ENCODE measurements around the gene FOXP1.

The FOXP1 gene

DNA sequence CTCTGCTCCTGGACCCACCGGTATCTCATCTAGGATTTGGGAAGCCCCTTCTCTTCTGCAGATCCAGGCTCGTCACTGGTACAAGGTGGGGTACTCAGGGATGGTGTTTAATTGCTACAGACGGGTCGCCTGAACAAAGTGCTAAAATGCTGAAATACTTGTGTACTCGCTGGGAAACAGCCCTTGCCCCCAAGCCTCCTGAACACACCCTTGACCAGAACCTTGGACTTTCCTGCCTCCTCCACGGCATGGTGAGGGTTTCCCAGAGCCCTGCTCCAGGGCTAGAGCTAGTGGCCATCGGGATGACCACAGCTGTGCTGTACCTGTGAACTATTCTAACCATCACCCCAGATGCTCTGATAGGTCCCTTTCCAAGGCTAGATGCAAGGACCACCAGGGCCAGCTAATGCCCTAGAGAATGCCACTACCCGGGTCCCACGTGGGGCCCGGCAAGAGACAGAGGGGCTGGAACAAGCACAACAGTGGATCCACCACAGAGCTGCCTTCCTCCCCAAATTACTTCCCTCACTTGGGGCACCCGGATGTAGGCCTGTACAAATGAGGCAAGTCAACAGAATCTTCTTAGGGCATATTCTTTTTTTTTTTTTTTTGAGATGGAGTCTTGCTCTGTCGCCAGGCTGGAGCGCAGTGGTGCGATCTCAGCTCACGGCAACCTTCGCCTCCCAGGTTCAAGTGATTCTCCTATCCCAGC is 267.3 kb downstream of the FOXP1 start:
- TF ChIP-seq, protein P1, sequence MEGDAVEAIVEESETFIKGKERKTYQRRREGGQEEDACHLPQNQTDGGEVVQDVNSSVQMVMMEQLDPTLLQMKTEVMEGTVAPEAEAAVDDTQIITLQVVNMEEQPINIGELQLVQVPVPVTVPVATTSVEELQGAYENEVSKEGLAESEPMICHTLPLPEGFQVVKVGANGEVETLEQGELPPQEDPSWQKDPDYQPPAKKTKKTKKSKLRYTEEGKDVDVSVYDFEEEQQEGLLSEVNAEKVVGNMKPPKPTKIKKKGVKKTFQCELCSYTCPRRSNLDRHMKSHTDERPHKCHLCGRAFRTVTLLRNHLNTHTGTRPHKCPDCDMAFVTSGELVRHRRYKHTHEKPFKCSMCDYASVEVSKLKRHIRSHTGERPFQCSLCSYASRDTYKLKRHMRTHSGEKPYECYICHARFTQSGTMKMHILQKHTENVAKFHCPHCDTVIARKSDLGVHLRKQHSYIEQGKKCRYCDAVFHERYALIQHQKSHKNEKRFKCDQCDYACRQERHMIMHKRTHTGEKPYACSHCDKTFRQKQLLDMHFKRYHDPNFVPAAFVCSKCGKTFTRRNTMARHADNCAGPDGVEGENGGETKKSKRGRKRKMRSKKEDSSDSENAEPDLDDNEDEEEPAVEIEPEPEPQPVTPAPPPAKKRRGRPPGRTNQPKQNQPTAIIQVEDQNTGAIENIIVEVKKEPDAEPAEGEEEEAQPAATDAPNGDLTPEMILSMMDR (IDR thresholded peaks at IDR 0.05; ENCODE audit: low read depth, low read length), result no peak
- H3K4me3 ChIP-seq (replicated peaks in 1 of 2; ENCODE audit: low read depth in 2 of 2, low read length in 2 of 2), result no peak overlapping the region
- no peak for DNase-seq (ENCODE audit: low read depth in 2 of 2)

DNA sequence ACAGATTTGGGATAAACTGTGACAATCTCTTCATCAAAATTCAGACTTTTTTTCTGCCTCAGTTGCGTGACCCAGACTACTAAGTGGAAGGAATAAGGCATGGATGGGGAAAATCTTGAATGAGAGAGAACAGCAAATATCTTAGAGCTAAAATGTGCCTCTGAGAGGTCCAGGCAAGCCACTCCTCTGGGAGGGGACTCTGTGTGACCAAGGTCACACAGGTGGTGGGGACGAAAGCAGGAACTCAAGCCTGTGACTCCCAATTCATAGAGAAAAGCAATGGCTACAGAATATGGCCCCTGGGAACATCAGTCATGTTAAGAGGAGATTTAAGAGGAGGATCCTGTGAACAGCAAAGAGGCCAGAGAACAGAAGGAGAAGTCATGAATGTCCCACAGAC is 268.1 kb downstream of the FOXP1 start:
- H3K4me3 ChIP-seq (replicated peaks in 1 of 2; ENCODE audit: low read depth in 2 of 2, low read length in 2 of 2), result no peak overlapping the region
- TF ChIP-seq, protein P1 (IDR thresholded peaks at IDR 0.05; ENCODE audit: low read depth, low read length), result no peak
- DNase-seq (ENCODE audit: low read depth in 2 of 2), result no peak

DNA sequence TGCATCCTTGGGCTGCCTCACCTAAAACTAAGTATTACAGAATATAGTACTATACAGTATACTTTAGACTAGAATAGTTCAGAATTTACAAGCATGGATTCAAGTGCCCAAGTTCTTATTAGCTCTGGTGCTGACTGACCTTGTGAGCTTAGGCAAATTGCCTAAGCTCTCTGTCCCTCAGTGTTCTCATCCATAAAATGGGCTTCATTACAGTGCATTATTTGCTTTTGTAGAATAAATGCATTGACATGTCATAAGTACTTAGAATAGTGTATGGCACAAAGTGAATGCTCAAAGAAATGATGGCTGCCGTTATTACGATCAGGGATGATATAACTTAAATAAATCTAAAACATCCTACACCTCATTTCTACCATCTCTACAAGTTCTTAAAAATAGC is 269.7 kb downstream of the FOXP1 start:
- TF ChIP-seq, protein P1 (IDR thresholded peaks at IDR 0.05; ENCODE audit: low read depth, low read length), result no peak
- DNase-seq (ENCODE audit: low read depth in 2 of 2), result no peak
- H3K4me3 ChIP-seq (replicated peaks in 1 of 2; ENCODE audit: low read depth in 2 of 2, low read length in 2 of 2), result no peak overlapping the region

DNA sequence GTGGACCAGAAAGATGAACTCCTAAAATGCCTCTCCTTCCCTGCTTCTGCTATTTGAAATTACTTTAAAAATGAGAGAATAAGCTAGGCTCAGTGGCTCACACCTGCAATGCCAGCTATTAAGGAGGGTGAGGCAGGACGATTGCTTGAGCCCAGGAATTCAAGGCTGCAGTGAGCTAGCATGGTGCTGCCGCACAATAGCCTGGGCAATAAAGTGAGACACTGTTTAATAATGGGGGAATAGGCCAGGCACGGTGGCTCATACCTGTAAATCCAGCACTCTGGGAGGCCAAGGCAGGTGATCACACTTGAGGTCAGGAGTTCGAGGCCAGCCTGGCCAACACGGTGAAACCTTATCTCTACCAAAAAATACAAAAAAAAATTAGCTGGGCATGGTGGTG is 271.1 kb downstream of the FOXP1 start:
- TF ChIP-seq, protein P1 (IDR thresholded peaks at IDR 0.05; ENCODE audit: low read depth, low read length), result no peak
- DNase-seq (ENCODE audit: low read depth in 2 of 2), result no peak
- H3K4me3 ChIP-seq (replicated peaks in 1 of 2; ENCODE audit: low read depth in 2 of 2, low read length in 2 of 2), result no peak overlapping the region

DNA sequence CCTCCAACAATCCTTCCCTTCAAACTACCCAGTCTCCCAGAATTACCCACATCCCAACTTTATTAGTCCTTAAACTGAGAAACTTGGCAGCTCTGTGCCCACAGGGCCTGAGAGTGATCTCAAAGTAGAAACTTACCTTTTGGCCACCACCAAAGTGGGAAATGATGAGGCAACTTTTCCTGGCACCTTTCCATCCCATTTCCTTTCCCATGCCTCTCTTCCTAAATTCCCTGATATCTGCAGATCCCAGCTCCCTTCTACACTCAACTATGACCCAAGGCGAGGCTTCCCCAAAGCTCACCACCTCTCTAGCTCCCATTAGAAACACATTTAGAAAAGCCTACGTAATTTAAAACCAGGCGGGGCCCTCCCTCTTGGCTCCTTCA is 271.9 kb downstream of the FOXP1 start:
- H3K4me3 ChIP-seq (replicated peaks in 1 of 2; ENCODE audit: low read depth in 2 of 2, low read length in 2 of 2), result no peak overlapping the region
- TF ChIP-seq, protein P1 (IDR thresholded peaks at IDR 0.05; ENCODE audit: low read depth, low read length), result no peak
- DNase-seq (ENCODE audit: low read depth in 2 of 2), result peak in 1 of 2 donors; percentile 36

DNA sequence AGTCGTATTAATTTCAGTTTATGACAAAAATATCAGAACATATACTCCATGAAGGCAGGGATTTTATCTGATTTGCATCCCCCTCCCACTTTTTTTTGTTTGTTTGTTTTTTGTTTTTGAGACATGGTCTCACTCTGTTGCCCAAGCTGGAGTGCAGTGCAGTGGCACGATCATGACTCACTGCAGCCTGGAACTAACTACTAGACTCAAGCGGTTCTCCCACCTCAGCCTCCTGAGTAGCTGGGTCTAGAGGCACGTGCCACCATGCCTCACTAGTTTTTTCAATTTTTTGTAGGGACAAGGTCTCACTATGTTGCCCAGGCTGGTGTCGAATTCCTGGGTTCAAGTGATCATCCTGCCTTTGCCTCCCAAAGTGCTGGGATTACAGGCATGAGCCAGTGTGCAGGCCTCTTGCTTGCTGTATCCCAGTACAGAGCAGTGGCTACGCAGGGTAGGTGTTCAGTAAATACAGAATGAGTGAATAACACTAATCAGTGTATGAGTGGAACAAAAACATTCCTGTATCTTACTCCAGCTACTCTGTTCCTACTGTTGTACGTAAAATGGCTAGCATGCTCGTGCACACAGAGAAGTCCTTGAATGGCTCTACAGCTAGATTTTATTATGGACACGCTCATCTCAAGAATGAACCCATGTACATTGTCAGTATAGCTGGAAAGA is 272.4 kb downstream of the FOXP1 start:
- TF ChIP-seq, protein P1 (IDR thresholded peaks at IDR 0.05; ENCODE audit: low read depth, low read length), result no peak
- peak in 1 of 2 donors; percentile 31 for DNase-seq (ENCODE audit: low read depth in 2 of 2)
- no peak overlapping the region for H3K4me3 ChIP-seq (replicated peaks in 1 of 2; ENCODE audit: low read depth in 2 of 2, low read length in 2 of 2)

All from cardiac fibroblast (primary cell).